B cell (primary cell): ENCODE data around the gene TAF8. TPM values are rescaled to one million over a fixed set of nuclear protein-coding genes. Genes with fewer than 3 reads are reported as not detected.

Source experiments
- ATAC-seq: fragments of 200-7000 bp; cut with Tn5 transposase; one replicate; pipeline ENCODE4 v1.10.0; 2021; ENCODE audit warnings: low read depth, mild to moderate bottlenecking, moderate number of reproducible peaks, moderate library complexity
- CTCF ChIA-PET: fragments of 350-600 bp; sonication (Branson Sonifier 250); formaldehyde crosslinking; loops from one replicate; lab custom pipeline; 2021; ENCODE audit warnings: antibody characterized with exemption, inconsistent platforms; lab: Charles Lee
- POLR2A ChIA-PET: fragments of 350-600 bp; sonication (Branson Sonifier 250); formaldehyde crosslinking; loops from one replicate; lab custom pipeline; 2021; ENCODE audit warnings: antibody characterized with exemption; lab: Charles Lee
- DNase-seq: peaks from one replicate; pipeline ENCODE4 v3.0.0; 2013
- H2AFZ ChIP-seq: 2 replicates; pipeline ENCODE4 v1.6.1; 2012; ENCODE audit warnings: mild to moderate bottlenecking, low read depth, low read length; ENCODE audit not compliant: insufficient read depth, poor library complexity, severe bottlenecking
- H3K27ac ChIP-seq, 2 donors: 1 replicate in 1 of 2; 2 replicates in 1 of 2; pipeline ENCODE4 v1.5.1; 2012 to 2013; ENCODE audit warnings: low read length in 2 of 2, mild to moderate bottlenecking in 2 of 2, moderate library complexity in 1 of 2
- H3K27me3 ChIP-seq, 4 experiments: fragments of 200-600 bp in 1 of 4; sonication (generic) in 1 of 4; replicated peaks in 1 of 4; 1 replicate in 2 of 4; 2 replicates in 2 of 4; pipeline versions ENCODE4 v1.6.1 to v1.7.0; 2013 to 2016; ENCODE audit warnings: low read length in 3 of 4, mild to moderate bottlenecking in 2 of 4, mixed read lengths in 1 of 4, moderate library complexity in 1 of 4; ENCODE audit not compliant: insufficient read depth in 4 of 4, control insufficient read depth in 3 of 4; ENCODE audit errors: control extremely low read depth in 1 of 4
- H3K36me3 ChIP-seq, 2 experiments: replicated peaks in 1 of 2; 1 replicate in 1 of 2; 2 replicates in 1 of 2; pipeline versions ENCODE4 v1.6.1 to v1.7.1; 2013; ENCODE audit warnings: low read length in 1 of 2; ENCODE audit not compliant: insufficient read depth in 2 of 2, control insufficient read depth in 1 of 2; ENCODE audit errors: control extremely low read depth in 1 of 2, extremely low read depth in 1 of 2
- H3K4me1 ChIP-seq, 2 donors: fragments of 200-600 bp in 1 of 2; sonication (generic) in 1 of 2; 1 replicate in 1 of 2; 2 replicates in 1 of 2; pipeline versions ENCODE4 v1.5.1 to v1.6.1; 2013 to 2017; ENCODE audit warnings: low read length in 2 of 2; ENCODE audit not compliant: control insufficient read depth in 2 of 2, insufficient read depth in 2 of 2
- H3K4me2 ChIP-seq: replicated peaks from 2 replicates; pipeline ENCODE3; 2012; ENCODE audit warnings: mild to moderate bottlenecking, low read depth, low read length; ENCODE audit not compliant: poor library complexity, severe bottlenecking
- H3K4me3 ChIP-seq, 5 experiments: fragments of 200-600 bp in 1 of 5; sonication (generic) in 1 of 5; 1 replicate in 3 of 5; 2 replicates in 2 of 5; pipeline versions ENCODE4 v1.5.1 to v1.7.0; 2011 to 2016; ENCODE audit warnings: low read length in 4 of 5, mild to moderate bottlenecking in 4 of 5, low read depth in 2 of 5, control low read depth in 1 of 5, moderate library complexity in 1 of 5; ENCODE audit not compliant: insufficient read depth in 1 of 5; ENCODE audit errors: control extremely low read depth in 1 of 5, extremely low read depth in 1 of 5
- H3K79me2 ChIP-seq: fragments of 200-600 bp; sonication (generic); one replicate; pipeline ENCODE4 v1.6.0; 2016; ENCODE audit warnings: low read length; ENCODE audit not compliant: control insufficient read depth, insufficient read depth
- H3K9ac ChIP-seq: fragments of 200-600 bp; sonication (generic); 2 replicates; pipeline ENCODE4 v1.6.1; 2017; ENCODE audit warnings: mild to moderate bottlenecking, low read length, moderate library complexity
- H3K9me3 ChIP-seq, 3 donors: one replicate each; pipeline versions ENCODE4 v1.6.1 to v1.7.1; 2013; ENCODE audit warnings: low read length in 2 of 3; ENCODE audit not compliant: control insufficient read depth in 2 of 3, insufficient read depth in 1 of 3; ENCODE audit errors: control extremely low read depth in 1 of 3
- H4K20me1 ChIP-seq: 2 replicates; pipeline ENCODE4 v1.6.0; 2012; ENCODE audit warnings: mild to moderate bottlenecking, low read length; ENCODE audit not compliant: insufficient read depth, control insufficient read depth, poor library complexity, severe bottlenecking
- H3K27ac Mint-ChIP-seq: one replicate; pipeline ENCODE4 v1.8.0; 2021; ENCODE audit warnings: mixed read lengths
- H3K27me3 Mint-ChIP-seq: one replicate; pipeline ENCODE4 v1.8.0; 2021; ENCODE audit warnings: mixed read lengths
- H3K4me1 Mint-ChIP-seq: one replicate; pipeline ENCODE4 v1.8.0; 2021; ENCODE audit warnings: mixed read lengths
- H3K4me3 Mint-ChIP-seq: one replicate; pipeline ENCODE4 v1.8.0; 2021; ENCODE audit warnings: mixed read lengths
- H3K9me3 Mint-ChIP-seq: one replicate; pipeline ENCODE4 v1.8.0; 2022; ENCODE audit warnings: mixed read lengths; ENCODE audit not compliant: insufficient read depth
- EZH2 ChIP-seq: IDR thresholded peaks from 2 replicates; pipeline ENCODE4 v1.6.1; 2012; ENCODE audit warnings: borderline replicate concordance, low read depth, mild to moderate bottlenecking, moderate library complexity, low read length; ENCODE audit not compliant: insufficient read depth, poor library complexity, severe bottlenecking
- WGBS: methylation state at CpG from one replicate; pipeline ENCODE4 v1.1.5; 2013; ENCODE audit warnings: missing lambda C conversion rate; ENCODE audit not compliant: insufficient coverage; 5-methylcytosine and 5-hydroxymethylcytosine counted together
- intact Hi-C: fragments of 100-400 bp; cut with micrococcal nuclease; formaldehyde crosslinking; loops from one replicate; pipeline ENCODE4 v1.10.0; 2022
- polyA plus RNA-seq: library from polyadenylated mRNA; depleted of rRNA; stranded (reverse); fragments of >200 nt; gene quantifications from 2 replicates; pipeline ENCODE4 v1.2.3, GENCODE V29; 2012
- total RNA-seq, 2 donors: library from RNA; stranded (reverse); fragments of 120-200 nt in 1 of 2; gene quantifications; 1 replicate in 1 of 2; 2 replicates in 1 of 2; pipeline versions ENCODE4 v1.2.3 to v1.2.4, GENCODE V29; 2013 to 2022
- TF ChIP-seq, protein P1 (sequence below): fragments of 200-600 bp; IDR thresholded peaks from one replicate; pipeline ENCODE4 v1.8.0; 2022; ENCODE audit warnings: antibody characterized with exemption, mild to moderate bottlenecking

Gene TAF8
- total and polyA plus RNA-seq, 2 donors (not counting 1 experiment from before 2014, with no cell fraction given), result 30.6 to 67.0 TPM

DNA sequence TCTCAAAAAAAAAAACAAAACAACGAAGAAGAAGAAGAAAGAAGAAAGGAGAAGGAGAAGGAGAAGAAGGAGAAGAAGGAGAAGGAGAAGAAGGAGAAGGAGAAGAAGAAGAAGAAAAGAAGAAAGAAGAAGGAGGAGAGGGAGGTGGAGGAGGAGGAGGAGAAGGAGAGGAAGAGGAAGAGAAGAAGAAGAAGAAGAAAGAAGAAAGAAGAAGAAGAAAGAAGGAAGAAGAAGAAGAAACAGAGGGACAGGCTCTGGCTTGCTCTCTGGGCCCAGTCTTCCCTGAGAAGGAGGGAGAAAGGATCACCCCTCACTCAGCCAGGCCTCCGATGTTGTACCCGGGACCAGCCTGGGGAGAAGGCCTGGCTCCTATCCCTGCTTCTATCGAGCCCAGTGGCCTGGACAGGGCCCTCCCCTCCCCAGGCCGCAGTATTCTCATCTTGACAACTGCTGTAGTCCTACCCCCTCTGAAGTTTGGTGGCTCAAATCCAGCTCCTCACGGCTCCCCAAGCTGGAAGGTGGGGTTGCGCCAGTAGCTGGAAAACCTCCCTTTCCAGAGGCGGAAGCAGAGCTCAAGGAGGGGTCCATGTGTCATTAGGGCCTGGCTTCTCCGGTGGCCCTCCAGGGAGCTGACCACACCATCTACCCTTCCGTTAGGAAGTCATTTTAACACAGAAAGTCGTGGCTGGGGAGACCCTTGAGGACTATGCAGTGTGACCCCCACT, 73.2 kb downstream of the TAF8 start:
- H3K27me3 Mint-ChIP-seq, result no peaks in the 10 kb centered on the region

DNA sequence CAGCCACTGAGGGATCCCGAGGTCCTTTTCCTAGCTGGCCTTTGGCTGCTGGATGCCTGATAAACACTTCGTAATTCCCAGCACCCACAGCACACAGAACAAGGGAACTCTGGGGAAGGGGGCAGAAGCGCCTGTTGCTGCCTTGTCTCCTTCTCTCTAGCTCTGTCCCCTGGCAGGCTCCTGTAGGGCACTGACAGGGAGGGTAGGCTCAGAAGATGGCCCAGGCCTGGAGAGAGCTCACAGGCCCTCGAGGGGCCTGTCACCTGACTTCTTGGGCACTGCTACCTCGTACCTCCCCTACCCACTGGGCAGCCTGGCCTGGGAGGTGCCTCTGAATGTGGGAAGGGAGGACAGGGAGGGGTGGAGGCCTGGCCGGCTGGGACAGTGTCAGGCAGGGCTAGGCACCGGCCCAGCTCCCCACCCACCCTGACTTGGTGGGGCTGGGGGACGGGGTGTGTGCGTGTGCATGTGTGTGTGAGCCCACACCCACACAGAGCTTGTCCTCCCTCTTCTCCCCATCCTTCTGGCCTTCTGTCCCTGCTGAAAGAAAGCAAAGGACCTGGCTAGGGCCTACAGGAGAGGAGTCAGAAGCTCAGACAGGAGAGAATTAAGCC, 74.0 kb downstream of the TAF8 start:
- Mint-ChIP-seq H3K27me3 (no peaks in the 10 kb centered on the region), H3K4me1 (no peaks in the 10 kb centered on the region), H3K9me3 (no peaks in the 10 kb centered on the region), H3K4me3 (no peak overlapping the region), H3K27ac (no peak overlapping the region)
- H2AFZ ChIP-seq, result no peak overlapping the region
- ChIA-PET CTCF (no interaction called here), POLR2A (no interaction called here)
- WGBS, result 84% methylated on average over 6 of the region's 9 CpGs
- ATAC-seq, result no peak
- no peak overlapping the region for H3K4me3 ChIP-seq
- no peak for TF ChIP-seq EZH2
- TF ChIP-seq, protein P1, sequence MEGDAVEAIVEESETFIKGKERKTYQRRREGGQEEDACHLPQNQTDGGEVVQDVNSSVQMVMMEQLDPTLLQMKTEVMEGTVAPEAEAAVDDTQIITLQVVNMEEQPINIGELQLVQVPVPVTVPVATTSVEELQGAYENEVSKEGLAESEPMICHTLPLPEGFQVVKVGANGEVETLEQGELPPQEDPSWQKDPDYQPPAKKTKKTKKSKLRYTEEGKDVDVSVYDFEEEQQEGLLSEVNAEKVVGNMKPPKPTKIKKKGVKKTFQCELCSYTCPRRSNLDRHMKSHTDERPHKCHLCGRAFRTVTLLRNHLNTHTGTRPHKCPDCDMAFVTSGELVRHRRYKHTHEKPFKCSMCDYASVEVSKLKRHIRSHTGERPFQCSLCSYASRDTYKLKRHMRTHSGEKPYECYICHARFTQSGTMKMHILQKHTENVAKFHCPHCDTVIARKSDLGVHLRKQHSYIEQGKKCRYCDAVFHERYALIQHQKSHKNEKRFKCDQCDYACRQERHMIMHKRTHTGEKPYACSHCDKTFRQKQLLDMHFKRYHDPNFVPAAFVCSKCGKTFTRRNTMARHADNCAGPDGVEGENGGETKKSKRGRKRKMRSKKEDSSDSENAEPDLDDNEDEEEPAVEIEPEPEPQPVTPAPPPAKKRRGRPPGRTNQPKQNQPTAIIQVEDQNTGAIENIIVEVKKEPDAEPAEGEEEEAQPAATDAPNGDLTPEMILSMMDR, result no peak
- H4K20me1 ChIP-seq, result no peaks in the 10 kb centered on the region
- H3K36me3 ChIP-seq, result no peaks in the 10 kb centered on the region
- no peaks in the 10 kb centered on the region for H3K79me2 ChIP-seq
- no peaks in the 10 kb centered on the region for H3K27me3 ChIP-seq
- no peak overlapping the region for H3K27ac ChIP-seq
- DNase-seq, result no peak
- no peaks in the 10 kb centered on the region for H3K4me1 ChIP-seq
- H3K4me2 ChIP-seq, result no peak overlapping the region
- no peak overlapping the region for H3K9ac ChIP-seq
- no peaks in the 10 kb centered on the region for H3K9me3 ChIP-seq
- intact Hi-C loops, result no loop called here

More for the DNA sequence above, 73.2 kb downstream of the TAF8 start:
- DNase-seq (no peak), ATAC-seq (no peak)
- Histone ChIP-seq H3K4me1 (no peaks in the 10 kb centered on the region), H4K20me1 (no peaks in the 10 kb centered on the region), H2AFZ (no peak overlapping the region), H3K79me2 (no peaks in the 10 kb centered on the region), H3K4me3 (no peak overlapping the region), H3K27ac (no peak overlapping the region), H3K9me3 (no peaks in the 10 kb centered on the region), H3K9ac (no peak overlapping the region), H3K4me2 (no peak overlapping the region), H3K36me3 (no peaks in the 10 kb centered on the region), H3K27me3 (no peaks in the 10 kb centered on the region)
- Mint-ChIP-seq H3K9me3 (no peaks in the 10 kb centered on the region), H3K4me1 (no peaks in the 10 kb centered on the region), H3K27ac (no peak overlapping the region), H3K4me3 (no peak overlapping the region)
- POLR2A ChIA-PET, result no interaction called here
- intact Hi-C loops, result no loop called here
- CTCF ChIA-PET, result no interaction called here
- TF ChIP-seq EZH2, result no peak
- TF ChIP-seq, protein P1, result no peak
- 91% methylated on average over 8 of the region's 11 CpGs for WGBS
